Natural killer cell (primary cell): ENCODE measurements around the gene NAALADL2. TPM values are rescaled to one million over a fixed set of nuclear protein-coding genes. Genes with fewer than 3 reads are reported as not detected.

Experiments
- ATAC-seq, 3 donors: fragments of 150-1000 bp in 2 of 3; fragments of 200-7000 bp in 1 of 3; cut with Tn5 transposase; 1 replicate in 1 of 3; 2 replicates in 2 of 3; pipeline ENCODE4 v1.10.0; 2021; ENCODE audit warnings: mild to moderate bottlenecking in 2 of 3, moderate library complexity in 2 of 3
- DNase-seq, 2 donors: peaks; one replicate each; pipeline versions ENCODE4 v3.0.0 to v3.0.0-alpha.2; 2013 to 2021; ENCODE audit warnings: mixed read lengths in 1 of 2
- H3K27ac ChIP-seq: one replicate; pipeline ENCODE4 v1.5.1; 2013; ENCODE audit warnings: mild to moderate bottlenecking, low read length
- H3K27me3 ChIP-seq: one replicate; pipeline ENCODE4 v1.6.1; 2013; ENCODE audit warnings: low read length; ENCODE audit not compliant: control insufficient read depth, insufficient read depth
- H3K36me3 ChIP-seq: one replicate; pipeline ENCODE4 v1.6.1; 2013; ENCODE audit warnings: low read length; ENCODE audit not compliant: control insufficient read depth, insufficient read depth
- H3K4me1 ChIP-seq: one replicate; pipeline ENCODE4 v1.6.1; 2013; ENCODE audit warnings: low read length; ENCODE audit not compliant: control insufficient read depth, insufficient read depth
- H3K4me3 ChIP-seq: one replicate; pipeline ENCODE4 v1.5.1; 2013; ENCODE audit warnings: low read length
- H3K9me3 ChIP-seq: one replicate; pipeline ENCODE4 v1.6.1; 2013; ENCODE audit warnings: low read length; ENCODE audit not compliant: control insufficient read depth, insufficient read depth
- H3K27ac Mint-ChIP-seq, 2 donors: one replicate each; pipeline ENCODE4 v1.8.0; 2022; ENCODE audit warnings: mild to moderate bottlenecking in 2 of 2, mixed read lengths in 2 of 2, moderate library complexity in 1 of 2
- H3K27me3 Mint-ChIP-seq, 2 donors: one replicate each; pipeline ENCODE4 v1.8.0; 2022; ENCODE audit warnings: low read depth in 2 of 2, mixed read lengths in 2 of 2
- H3K36me3 Mint-ChIP-seq: one replicate; pipeline ENCODE4 v1.8.0; 2022; ENCODE audit warnings: mixed read lengths
- H3K4me1 Mint-ChIP-seq, 2 donors: one replicate each; pipeline ENCODE4 v1.8.0; 2022; ENCODE audit warnings: mixed read lengths in 2 of 2
- H3K4me3 Mint-ChIP-seq: one replicate; pipeline ENCODE4 v1.8.0; 2022; ENCODE audit warnings: mild to moderate bottlenecking, moderate library complexity, mixed read lengths
- H3K9me3 Mint-ChIP-seq, 2 donors: one replicate each; pipeline ENCODE4 v1.8.0; 2022; ENCODE audit warnings: mixed read lengths in 2 of 2
- CTCF ChIP-seq: fragments of 200-600 bp; IDR thresholded peaks from one replicate; pipeline ENCODE4 v1.8.0; 2022; ENCODE audit warnings: antibody characterized with exemption
- WGBS: methylation state at CpG from one replicate; pipeline ENCODE4 v1.1.7; 2013; ENCODE audit warnings: missing lambda C conversion rate; ENCODE audit not compliant: insufficient coverage; 5-methylcytosine and 5-hydroxymethylcytosine counted together
- intact Hi-C: fragments of 100-400 bp; cut with micrococcal nuclease; formaldehyde crosslinking; loops from one replicate; pipeline ENCODE4 v1.14.2; 2022
- total RNA-seq, 4 donors: library from RNA; stranded (reverse); fragments of 120-200 nt in 1 of 4; gene quantifications; one replicate each; pipeline versions ENCODE4 v1.2.3 to v1.2.4, GENCODE V29; 2013 to 2022

NAALADL2 gene
- total RNA-seq, 3 donors from 2014 or later (not counting 1 experiment from before 2014, with no cell fraction given): not detected

DNA sequence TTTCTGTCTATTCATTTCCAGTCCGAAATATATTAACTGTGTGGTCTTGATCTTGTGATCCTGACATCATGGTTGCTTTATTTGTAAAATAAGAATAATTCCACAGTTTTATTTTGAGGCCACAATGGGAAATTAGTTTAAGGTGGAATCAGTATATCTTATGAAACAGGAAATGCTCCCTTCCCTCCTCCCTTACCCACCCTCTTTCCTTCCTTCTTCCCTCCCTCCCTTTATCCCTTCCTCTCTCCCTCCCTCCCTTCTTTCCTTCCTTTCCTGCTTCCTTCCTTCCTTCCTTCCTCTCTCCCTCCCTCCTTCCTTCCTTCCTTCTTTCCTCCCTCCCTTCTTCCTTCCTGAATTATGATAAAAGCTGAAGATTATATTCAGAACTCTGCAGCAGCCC, 452.3 kb downstream of the NAALADL2 start:
- intact Hi-C loops: no loop called here
- H3K27ac ChIP-seq: no peak overlapping the region
- no peak for ATAC-seq
- H3K27ac Mint-ChIP-seq: no peak overlapping the region
- H3K36me3 Mint-ChIP-seq: no peaks in the 10 kb centered on the region
- H3K9me3 Mint-ChIP-seq: peaks cover 0 to 7% of the 10 kb centered on the region in 2 donors
- H3K4me1 ChIP-seq: no peaks in the 10 kb centered on the region
- no peaks in the 10 kb centered on the region for H3K36me3 ChIP-seq
- H3K4me3 Mint-ChIP-seq: no peak overlapping the region
- DNase-seq: no peak
- no peaks in the 10 kb centered on the region for H3K4me1 Mint-ChIP-seq
- WGBS: no CpG with 5 or more reads among the region's 1 CpG
- no peak overlapping the region for H3K4me3 ChIP-seq
- TF ChIP-seq CTCF: no peak
- no peaks in the 10 kb centered on the region for H3K27me3 ChIP-seq
- H3K9me3 ChIP-seq: no peaks in the 10 kb centered on the region
- no peaks in the 10 kb centered on the region for H3K27me3 Mint-ChIP-seq

DNA sequence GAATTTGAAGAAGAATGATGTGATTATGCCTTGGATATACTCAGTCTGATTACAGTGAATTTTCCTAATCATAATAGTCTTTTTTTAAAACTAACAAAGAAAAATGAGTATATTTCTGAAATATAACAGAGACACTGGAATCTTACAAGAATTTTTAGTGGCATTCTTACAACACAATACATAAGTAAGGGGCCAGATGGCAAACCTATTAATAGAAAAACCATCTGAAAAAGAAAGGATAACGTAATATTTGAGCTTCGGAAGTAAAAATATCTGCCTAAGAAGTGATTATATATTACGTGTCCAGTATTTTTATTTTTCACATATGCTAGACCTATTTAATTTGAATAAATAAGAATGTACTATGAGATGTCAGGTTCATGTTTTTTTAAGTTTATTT, 452.8 kb downstream of the NAALADL2 start:
- Mint-ChIP-seq H3K36me3 (no peaks in the 10 kb centered on the region), H3K27me3 (no peaks in the 10 kb centered on the region), H3K4me1 (no peaks in the 10 kb centered on the region), H3K4me3 (no peak overlapping the region), H3K9me3 (peaks cover 0 to 7% of the 10 kb centered on the region in 2 donors), H3K27ac (no peak overlapping the region)
- no peak overlapping the region for H3K4me3 ChIP-seq
- H3K36me3 ChIP-seq: no peaks in the 10 kb centered on the region
- DNase-seq (no peak), ATAC-seq (no peak)
- no peak overlapping the region for H3K27ac ChIP-seq
- H3K9me3 ChIP-seq: no peaks in the 10 kb centered on the region
- no peaks in the 10 kb centered on the region for H3K4me1 ChIP-seq
- intact Hi-C loops: no loop called here
- WGBS: no CpG with 5 or more reads among the region's 3 CpGs
- no peak for TF ChIP-seq CTCF
- H3K27me3 ChIP-seq: no peaks in the 10 kb centered on the region

GRCh38 chr3:175312791-175313190, 453.7 kb downstream of the NAALADL2 start:
- no peak overlapping the region for H3K4me3 Mint-ChIP-seq
- Histone ChIP-seq H3K4me1 (no peaks in the 10 kb centered on the region), H3K27ac (no peak overlapping the region), H3K27me3 (no peaks in the 10 kb centered on the region), H3K9me3 (no peaks in the 10 kb centered on the region), H3K4me3 (no peak overlapping the region), H3K36me3 (no peaks in the 10 kb centered on the region)
- WGBS: 89% methylated on average over 4 of the region's 4 CpGs
- no peaks in the 10 kb centered on the region for H3K4me1 Mint-ChIP-seq
- no peak for TF ChIP-seq CTCF
- no peaks in the 10 kb centered on the region for H3K36me3 Mint-ChIP-seq
- ATAC-seq (no peak), DNase-seq (no peak)
- intact Hi-C loops: no loop called here
- H3K9me3 Mint-ChIP-seq: peaks cover 0 to 11% of the 10 kb centered on the region in 2 donors
- no peak overlapping the region for H3K27ac Mint-ChIP-seq
- H3K27me3 Mint-ChIP-seq: no peaks in the 10 kb centered on the region

DNA sequence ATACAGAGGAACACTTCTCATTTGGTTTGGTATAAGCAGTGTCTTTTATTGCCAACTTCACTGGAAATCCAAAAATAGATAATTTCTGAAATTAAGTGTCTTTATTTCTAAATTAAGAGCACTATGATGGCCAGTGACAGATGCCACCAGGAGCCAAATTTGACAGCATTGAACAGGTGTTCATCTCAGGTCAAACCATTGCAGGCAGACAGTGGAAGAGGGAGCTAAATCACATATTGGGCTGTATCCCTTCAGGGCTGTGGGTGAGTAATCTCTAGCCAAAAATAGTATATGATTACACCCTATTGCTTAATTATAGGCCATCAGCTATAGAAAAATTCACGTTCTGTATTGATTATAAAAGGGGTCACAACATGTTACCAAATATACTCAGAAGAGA, 457.7 kb downstream of the NAALADL2 start:
- intact Hi-C loops: no loop called here
- Mint-ChIP-seq H3K27me3 (no peaks in the 10 kb centered on the region), H3K36me3 (no peaks in the 10 kb centered on the region), H3K27ac (no peak overlapping the region), H3K4me3 (no peak overlapping the region), H3K4me1 (no peaks in the 10 kb centered on the region), H3K9me3 (peaks cover 4 to 9% of the 10 kb centered on the region in 2 donors)
- Histone ChIP-seq H3K27ac (no peak overlapping the region), H3K9me3 (peaks cover 2% of the 10 kb centered on the region), H3K36me3 (no peaks in the 10 kb centered on the region), H3K27me3 (no peaks in the 10 kb centered on the region), H3K4me3 (no peak overlapping the region), H3K4me1 (no peaks in the 10 kb centered on the region)
- DNase-seq (no peak), ATAC-seq (no peak)
- WGBS: no CpG with 5 or more reads among the region's 1 CpG
- TF ChIP-seq CTCF: no peak
